ENCODE data around the gene DACT2. TPM values are rescaled to one million over a fixed set of nuclear protein-coding genes. Genes with fewer than 3 reads are reported as not detected.

The DACT2 gene
- total and polyA plus RNA-seq, 10 of the 15 experiments (the other 5 are each of a cell fraction or from before 2014, with no cell fraction given) = not detected

DNA sequence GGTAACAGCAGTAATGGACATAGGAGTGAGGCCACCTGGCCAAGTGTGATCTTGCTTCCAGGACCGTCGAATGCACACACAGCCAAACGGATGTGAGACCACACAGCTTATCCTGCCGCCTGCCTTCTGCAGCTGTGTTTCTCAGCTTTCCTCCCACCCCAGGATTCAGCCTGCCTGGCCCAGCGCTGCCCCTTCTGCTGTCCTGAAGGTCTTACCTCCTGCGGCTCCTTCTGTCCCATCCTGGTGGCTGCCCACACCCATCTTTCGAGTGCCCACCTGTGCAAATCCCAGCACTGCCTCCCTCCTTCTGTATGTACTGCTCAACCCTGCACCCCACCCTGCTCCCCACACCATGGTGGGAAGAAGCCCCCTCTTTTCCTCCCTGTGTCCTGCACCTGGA is 49.4 kb upstream of the DACT2 start (continued):
- TF ChIP-seq E4F1 (IDR thresholded peaks at IDR 0.05; ENCODE audit: borderline replicate concordance, partially characterized antibody) (no peak), KLF5 (IDR thresholded peaks at IDR 0.05; ENCODE audit: partially characterized antibody) (no peak), SMC3 (IDR thresholded peaks at IDR 0.05; ENCODE audit: borderline replicate concordance, low read length) (no peak)

GRCh38 chr6:168368066-168368820 is 48.7 kb upstream of the DACT2 start:
- SMC1A ChIA-PET (ENCODE audit: uncharacterized antibody, unreplicated experiment) = no interaction called here
- FAIRE-seq (no peak), DNase-seq (ENCODE audit: low read depth, low spot score) (no peak)

More at GRCh38 chr6:168368066-168368820, 48.7 kb upstream of the DACT2 start:
- ChIA-PET RAD21 (ENCODE audit: unreplicated experiment) (no interaction called here), CTCF (no interaction called here), POLR2A (no interaction called here)
- no peaks in the 10 kb centered on the region for H4K20me1 ChIP-seq (ENCODE audit: control insufficient read depth, insufficient read depth)
- no peak overlapping the region for H3K9ac ChIP-seq (ENCODE audit: control insufficient read depth, insufficient read depth, low read length)
- no peak for TF ChIP-seq RAD21 (IDR thresholded peaks at IDR 0.05; ENCODE audit: insufficient read depth, low read depth, low read length)
- no peak for TF ChIP-seq NBN (IDR thresholded peaks at IDR 0.05)
- no peak for TF ChIP-seq ZSCAN29 (IDR thresholded peaks at IDR 0.05)
- TF ChIP-seq TCF3 (IDR thresholded peaks at IDR 0.05; ENCODE audit: borderline replicate concordance, insufficient read depth, low read depth, low read length) = no peak
- TF ChIP-seq POLR2A (IDR thresholded peaks at IDR 0.05; ENCODE audit: low read depth, low read length) = no peak
- no peak for TF ChIP-seq GABPA (IDR thresholded peaks at IDR 0.05; ENCODE audit: low read depth)
- no peak for TF ChIP-seq BHLHE40 (IDR thresholded peaks at IDR 0.05; ENCODE audit: borderline replicate concordance in 1 of 2, low read depth in 2 of 2, low read length in 1 of 2)
- TF ChIP-seq POLR2AphosphoS2 (IDR thresholded peaks at IDR 0.05; ENCODE audit: low read depth, low read length) = no peak
- TF ChIP-seq FOS (IDR thresholded peaks at IDR 0.05; ENCODE audit: borderline replicate concordance, extremely low read depth, insufficient read length) = no peak
- TF ChIP-seq HDAC6 (IDR thresholded peaks at IDR 0.05; ENCODE audit: unreplicated experiment) = no peak
- TF ChIP-seq, protein P1, sequence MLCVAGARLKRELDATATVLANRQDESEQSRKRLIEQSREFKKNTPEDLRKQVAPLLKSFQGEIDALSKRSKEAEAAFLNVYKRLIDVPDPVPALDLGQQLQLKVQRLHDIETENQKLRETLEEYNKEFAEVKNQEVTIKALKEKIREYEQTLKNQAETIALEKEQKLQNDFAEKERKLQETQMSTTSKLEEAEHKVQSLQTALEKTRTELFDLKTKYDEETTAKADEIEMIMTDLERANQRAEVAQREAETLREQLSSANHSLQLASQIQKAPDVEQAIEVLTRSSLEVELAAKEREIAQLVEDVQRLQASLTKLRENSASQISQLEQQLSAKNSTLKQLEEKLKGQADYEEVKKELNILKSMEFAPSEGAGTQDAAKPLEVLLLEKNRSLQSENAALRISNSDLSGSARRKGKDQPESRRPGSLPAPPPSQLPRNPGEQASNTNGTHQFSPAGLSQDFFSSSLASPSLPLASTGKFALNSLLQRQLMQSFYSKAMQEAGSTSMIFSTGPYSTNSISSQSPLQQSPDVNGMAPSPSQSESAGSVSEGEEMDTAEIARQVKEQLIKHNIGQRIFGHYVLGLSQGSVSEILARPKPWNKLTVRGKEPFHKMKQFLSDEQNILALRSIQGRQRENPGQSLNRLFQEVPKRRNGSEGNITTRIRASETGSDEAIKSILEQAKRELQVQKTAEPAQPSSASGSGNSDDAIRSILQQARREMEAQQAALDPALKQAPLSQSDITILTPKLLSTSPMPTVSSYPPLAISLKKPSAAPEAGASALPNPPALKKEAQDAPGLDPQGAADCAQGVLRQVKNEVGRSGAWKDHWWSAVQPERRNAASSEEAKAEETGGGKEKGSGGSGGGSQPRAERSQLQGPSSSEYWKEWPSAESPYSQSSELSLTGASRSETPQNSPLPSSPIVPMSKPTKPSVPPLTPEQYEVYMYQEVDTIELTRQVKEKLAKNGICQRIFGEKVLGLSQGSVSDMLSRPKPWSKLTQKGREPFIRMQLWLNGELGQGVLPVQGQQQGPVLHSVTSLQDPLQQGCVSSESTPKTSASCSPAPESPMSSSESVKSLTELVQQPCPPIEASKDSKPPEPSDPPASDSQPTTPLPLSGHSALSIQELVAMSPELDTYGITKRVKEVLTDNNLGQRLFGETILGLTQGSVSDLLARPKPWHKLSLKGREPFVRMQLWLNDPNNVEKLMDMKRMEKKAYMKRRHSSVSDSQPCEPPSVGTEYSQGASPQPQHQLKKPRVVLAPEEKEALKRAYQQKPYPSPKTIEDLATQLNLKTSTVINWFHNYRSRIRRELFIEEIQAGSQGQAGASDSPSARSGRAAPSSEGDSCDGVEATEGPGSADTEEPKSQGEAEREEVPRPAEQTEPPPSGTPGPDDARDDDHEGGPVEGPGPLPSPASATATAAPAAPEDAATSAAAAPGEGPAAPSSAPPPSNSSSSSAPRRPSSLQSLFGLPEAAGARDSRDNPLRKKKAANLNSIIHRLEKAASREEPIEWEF (IDR thresholded peaks at IDR 0.05; ENCODE audit: insufficient replicate concordance, low read depth, low read length) = no peak
- H3K36me3 ChIP-seq (ENCODE audit: control insufficient read depth in 2 of 2, insufficient read depth in 2 of 2, low read length in 1 of 2) = no peaks in the 10 kb centered on the region
- in situ Hi-C loops (cut with MboI) (no loop called here), intact Hi-C loops (cut with micrococcal nuclease; ENCODE audit: unreplicated experiment) (no loop called here)
- no peak overlapping the region for H3K4me2 ChIP-seq (ENCODE audit: control insufficient read depth, insufficient read depth)
- BruUV-seq (replicated peaks) = no TSS peak
- no peak overlapping the region for H2AFZ ChIP-seq (ENCODE audit: control insufficient read depth, low read depth, low read length)
- H3K27ac ChIP-seq (ENCODE audit: control insufficient read depth, insufficient read depth) = no peak overlapping the region
- H3K79me2 ChIP-seq (ENCODE audit: control insufficient read depth, insufficient read depth, low read length) = no peaks in the 10 kb centered on the region
- H3K4me3 ChIP-seq = no peak overlapping the region
- no peaks in the 10 kb centered on the region for H3K27me3 ChIP-seq (replicated peaks in 1 of 2; ENCODE audit: control insufficient read depth in 2 of 2, insufficient read depth in 2 of 2, low read length in 1 of 2)
- H3K9me3 ChIP-seq (replicated peaks; ENCODE audit: control insufficient read depth, insufficient read depth, low read length) = no peaks in the 10 kb centered on the region
- no peaks in the 10 kb centered on the region for H3K4me1 ChIP-seq (ENCODE audit: control insufficient read depth, insufficient read depth, low read length)
- ATAC-seq = no peak
- 15% methylated on average over 12 of the region's 12 CpGs for WGBS (ENCODE audit: insufficient coverage, insufficient replicate concordance, low lambda C conversion rate, missing lambda C conversion rate)
